ENCODE data around the gene TTC28.

GRCh38 chr22:27982630-27983180, 696.9 kb downstream of the TTC28 start:
- no peak for TF ChIP-seq POLR2AphosphoS5 (IDR thresholded peaks at IDR 0.05)
- TF ChIP-seq, protein P1, sequence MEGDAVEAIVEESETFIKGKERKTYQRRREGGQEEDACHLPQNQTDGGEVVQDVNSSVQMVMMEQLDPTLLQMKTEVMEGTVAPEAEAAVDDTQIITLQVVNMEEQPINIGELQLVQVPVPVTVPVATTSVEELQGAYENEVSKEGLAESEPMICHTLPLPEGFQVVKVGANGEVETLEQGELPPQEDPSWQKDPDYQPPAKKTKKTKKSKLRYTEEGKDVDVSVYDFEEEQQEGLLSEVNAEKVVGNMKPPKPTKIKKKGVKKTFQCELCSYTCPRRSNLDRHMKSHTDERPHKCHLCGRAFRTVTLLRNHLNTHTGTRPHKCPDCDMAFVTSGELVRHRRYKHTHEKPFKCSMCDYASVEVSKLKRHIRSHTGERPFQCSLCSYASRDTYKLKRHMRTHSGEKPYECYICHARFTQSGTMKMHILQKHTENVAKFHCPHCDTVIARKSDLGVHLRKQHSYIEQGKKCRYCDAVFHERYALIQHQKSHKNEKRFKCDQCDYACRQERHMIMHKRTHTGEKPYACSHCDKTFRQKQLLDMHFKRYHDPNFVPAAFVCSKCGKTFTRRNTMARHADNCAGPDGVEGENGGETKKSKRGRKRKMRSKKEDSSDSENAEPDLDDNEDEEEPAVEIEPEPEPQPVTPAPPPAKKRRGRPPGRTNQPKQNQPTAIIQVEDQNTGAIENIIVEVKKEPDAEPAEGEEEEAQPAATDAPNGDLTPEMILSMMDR (IDR thresholded peaks at IDR 0.05) = no peak
- TF ChIP-seq POLR2A (IDR thresholded peaks at IDR 0.05) = no peak

Measured in gastroesophageal sphincter (tissue), 3 donors.